ENCODE measurements around the gene VWA3B. TPM values are rescaled to one million over a fixed set of nuclear protein-coding genes. Genes with fewer than 3 reads are reported as not detected.
A peak's percentile ranks its signal among the peaks of the same experiment; 100 is the strongest.

Gene VWA3B
- total RNA-seq, 2 donors from 2014 or later, result 1.8 to 3.2 TPM

DNA sequence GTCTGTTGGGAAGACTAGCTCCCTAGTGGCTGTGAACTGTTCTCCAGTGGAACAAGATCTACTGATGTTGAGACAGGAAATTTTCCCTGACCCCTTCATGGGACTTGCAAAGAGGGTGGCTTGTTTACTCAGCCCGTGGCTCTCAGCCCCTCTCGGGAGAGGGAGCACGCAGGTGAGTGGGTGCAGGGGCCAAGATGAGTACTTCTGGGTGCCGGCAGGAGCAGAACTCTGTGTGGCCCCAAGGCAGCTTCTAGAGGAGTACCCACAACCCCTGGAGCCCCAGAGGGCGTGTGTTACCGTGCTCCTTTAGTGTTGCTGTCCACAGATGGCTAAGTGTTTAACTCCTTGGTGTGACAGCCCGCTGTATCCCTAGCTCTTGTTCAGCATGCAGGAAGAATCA is 191.1 kb downstream of the VWA3B start:
- Histone ChIP-seq H3K36me3 (no peaks in the 10 kb centered on the region), H3K27ac (peak overlapping the region; percentile 36), H3K4me1 (peaks cover 4% of the 10 kb centered on the region), H3K9ac (ENCODE audit: low read depth in 2 of 2, low read length in 2 of 2) (no peak overlapping the region), H3K9me3 (no peaks in the 10 kb centered on the region), H3K27me3 (no peaks in the 10 kb centered on the region), H3K4me3 (no peak overlapping the region)
- intact Hi-C loops (cut with DNase I), result no loop called here
- no peak for TF ChIP-seq CTCF (IDR thresholded peaks at IDR 0.05)
- DNase-seq, result no peak

- Histone ChIP-seq H3K9me3 (no peaks in the 10 kb centered on the region), H3K4me3 (peak overlapping the region; percentile 16), H3K27ac (peak overlapping the region; percentile 81), H3K4me1 (peaks cover 4% of the 10 kb centered on the region), H3K27me3 (no peaks in the 10 kb centered on the region), H3K9ac (ENCODE audit: low read depth in 2 of 2, low read length in 2 of 2) (peak overlapping the region in 1 of 2 donors; percentile 67), H3K36me3 (no peaks in the 10 kb centered on the region)
- intact Hi-C loops (cut with DNase I), result no loop called here
- peak; percentile 84 for DNase-seq
- no peak for TF ChIP-seq CTCF (IDR thresholded peaks at IDR 0.05)
These were observed 193.6 kb downstream of the VWA3B start for GRCh38 chr2:98280376-98281102.

GRCh38 chr2:98281607-98282006 is 194.6 kb downstream of the VWA3B start:
- H3K4me3 ChIP-seq, result no peak overlapping the region
- no peaks in the 10 kb centered on the region for H3K9me3 ChIP-seq
- no peaks in the 10 kb centered on the region for H3K36me3 ChIP-seq
- peak overlapping the region in 1 of 2 donors; percentile 67 for H3K9ac ChIP-seq (ENCODE audit: low read depth in 2 of 2, low read length in 2 of 2)
- H3K4me1 ChIP-seq, result peaks cover 4% of the 10 kb centered on the region
- intact Hi-C loops (cut with DNase I), result no loop called here
- TF ChIP-seq CTCF (IDR thresholded peaks at IDR 0.05), result no peak
- H3K27ac ChIP-seq, result peak overlapping the region; percentile 81
- H3K27me3 ChIP-seq, result no peaks in the 10 kb centered on the region
- DNase-seq, result no peak

DNA sequence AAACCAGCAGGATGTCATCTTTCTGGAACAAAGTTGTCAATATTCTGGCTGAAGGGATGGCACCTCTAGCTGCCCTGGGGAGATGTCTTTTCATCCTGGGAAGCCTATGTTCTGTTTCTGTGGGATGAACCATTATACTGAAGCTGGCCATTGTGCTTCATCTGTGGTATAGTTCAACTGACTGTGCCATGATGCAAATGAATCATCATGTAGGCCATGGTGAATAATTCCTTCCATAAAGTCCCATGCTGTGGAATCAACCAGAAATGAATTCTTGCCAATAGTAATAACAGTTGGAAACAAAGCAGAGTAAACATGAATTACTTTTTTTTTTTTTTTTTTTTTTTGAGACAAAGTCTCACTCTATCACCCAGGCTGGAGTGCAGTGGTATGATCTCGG is 195.1 kb downstream of the VWA3B start:
- DNase-seq, result no peak
- Histone ChIP-seq H3K4me1 (peaks cover 4% of the 10 kb centered on the region), H3K9ac (ENCODE audit: low read depth in 2 of 2, low read length in 2 of 2) (no peak overlapping the region), H3K27me3 (no peaks in the 10 kb centered on the region), H3K36me3 (no peaks in the 10 kb centered on the region), H3K9me3 (no peaks in the 10 kb centered on the region), H3K27ac (no peak overlapping the region), H3K4me3 (no peak overlapping the region)
- TF ChIP-seq CTCF (IDR thresholded peaks at IDR 0.05), result no peak
- intact Hi-C loops (cut with DNase I), result no loop called here

- intact Hi-C loops (cut with DNase I), result no loop called here
- no peak for TF ChIP-seq CTCF (IDR thresholded peaks at IDR 0.05)
These were observed 206.1 kb downstream of the VWA3B start for GRCh38 chr2:98293030-98293429.

More at GRCh38 chr2:98293030-98293429, 206.1 kb downstream of the VWA3B start:
- Histone ChIP-seq H3K4me3 (no peak overlapping the region), H3K36me3 (no peaks in the 10 kb centered on the region), H3K9me3 (no peaks in the 10 kb centered on the region), H3K9ac (ENCODE audit: low read depth in 2 of 2, low read length in 2 of 2) (no peak overlapping the region), H3K27ac (no peak overlapping the region), H3K4me1 (no peaks in the 10 kb centered on the region), H3K27me3 (no peaks in the 10 kb centered on the region)
- DNase-seq, result no peak

All from colonic mucosa (tissue), 4 donors.